Epithelial cell of esophagus (primary cell): Measurements from ENCODE around the gene CCDC78.
"Not testable (repeated sequence)": the region's sequence is repeated elsewhere in the genome, so short reads cannot be mapped to it uniquely, and the experiment has no call there.

Source experiments
- DNase-seq: peaks from one replicate; pipeline ENCODE4 v3.0.0; 2010; ENCODE audit warnings: low read depth
- H3K4me3 ChIP-seq: 2 replicates; pipeline ENCODE4 v1.5.1; 2011; ENCODE audit warnings: mild to moderate bottlenecking, low read length, control low read depth
- CTCF ChIP-seq: IDR thresholded peaks from 2 replicates; pipeline ENCODE4 v1.5.1; 2011; ENCODE audit warnings: low read depth, mild to moderate bottlenecking, low read length, control low read depth, inconsistent platforms; ENCODE audit not compliant: insufficient read depth; ENCODE audit errors: missing control alignments

CCDC78 gene

DNA sequence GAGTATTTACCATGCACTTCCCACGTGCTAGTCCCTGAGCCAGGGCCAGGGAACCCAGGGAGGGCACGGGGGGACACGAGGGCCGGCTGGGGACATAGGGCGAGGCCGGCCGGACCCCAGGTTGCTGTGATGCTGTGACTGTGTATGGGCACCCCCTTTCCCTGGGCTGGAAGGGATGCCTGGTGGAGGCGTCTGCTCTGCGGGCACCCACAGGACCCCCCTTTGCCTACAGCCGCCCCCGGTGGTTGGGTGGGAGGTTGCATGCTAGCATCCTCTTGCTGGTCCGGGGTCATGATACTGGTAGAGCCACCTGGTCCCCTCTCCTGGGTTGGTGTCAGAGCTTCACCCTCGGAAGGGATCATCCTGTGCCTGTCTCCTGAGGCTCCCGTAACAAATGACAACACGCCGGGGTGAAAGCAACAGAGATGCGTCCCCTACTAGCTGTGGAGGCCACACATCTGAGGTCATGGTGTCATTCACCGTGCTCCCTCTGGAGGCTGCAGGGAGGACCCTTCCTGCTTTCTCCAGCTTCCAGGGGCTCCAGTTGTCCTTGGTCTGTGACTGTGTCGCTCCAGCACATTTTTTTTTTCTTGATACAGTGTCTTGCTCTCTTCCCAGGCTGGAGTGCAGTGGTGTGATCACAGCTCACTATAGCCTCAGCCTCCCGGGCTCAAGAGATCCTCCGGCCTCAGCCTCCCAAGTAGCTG, 17.7 kb upstream of the CCDC78 start:
- no peak for DNase-seq
- TF ChIP-seq CTCF: no peak
- no peak overlapping the region for H3K4me3 ChIP-seq

GRCh38 chr16:742894-743293, 16.7 kb upstream of the CCDC78 start:
- DNase-seq: not testable (repeated sequence)

GRCh38 chr16:741986-742629, 15.9 kb upstream of the CCDC78 start:
- no peak for TF ChIP-seq CTCF
- no peak overlapping the region for H3K4me3 ChIP-seq
- no peak for DNase-seq

More at GRCh38 chr16:742894-743293, 16.7 kb upstream of the CCDC78 start:
- H3K4me3 ChIP-seq: not testable (repeated sequence)

- peak; percentile 94 for DNase-seq
- TF ChIP-seq CTCF: peak; percentile 46
- H3K4me3 ChIP-seq: peak within 1 kb of the TSS; percentile 76
Measured at GRCh38 chr16:740764-741505, 14.7 kb upstream of the CCDC78 start, which contains the start of gene CIAO3. Gene CIAO3, minus strand, starts transcription at chr16:740997. Its CDS starts 12 bp downstream, at chr16:740985.

DNA sequence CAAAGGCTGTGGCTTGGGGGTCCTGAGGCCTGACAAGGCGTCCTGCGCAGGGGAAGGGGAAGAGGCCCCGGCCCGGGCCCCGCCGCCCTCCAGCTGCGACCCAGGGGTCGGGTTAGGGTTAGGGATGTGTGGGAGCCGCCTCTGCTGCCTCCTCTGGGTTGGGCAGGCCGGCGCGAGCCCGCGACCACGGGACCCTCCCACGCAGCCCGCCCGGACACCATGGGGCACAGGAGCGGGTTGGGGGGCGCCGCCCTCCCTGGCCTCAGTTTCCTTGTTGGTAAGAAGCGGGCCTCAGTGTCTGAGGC, 14.2 kb upstream of the CCDC78 start:
- H3K4me3 ChIP-seq: peak overlapping the region; percentile 76
- TF ChIP-seq CTCF: no peak
- no peak for DNase-seq

DNA sequence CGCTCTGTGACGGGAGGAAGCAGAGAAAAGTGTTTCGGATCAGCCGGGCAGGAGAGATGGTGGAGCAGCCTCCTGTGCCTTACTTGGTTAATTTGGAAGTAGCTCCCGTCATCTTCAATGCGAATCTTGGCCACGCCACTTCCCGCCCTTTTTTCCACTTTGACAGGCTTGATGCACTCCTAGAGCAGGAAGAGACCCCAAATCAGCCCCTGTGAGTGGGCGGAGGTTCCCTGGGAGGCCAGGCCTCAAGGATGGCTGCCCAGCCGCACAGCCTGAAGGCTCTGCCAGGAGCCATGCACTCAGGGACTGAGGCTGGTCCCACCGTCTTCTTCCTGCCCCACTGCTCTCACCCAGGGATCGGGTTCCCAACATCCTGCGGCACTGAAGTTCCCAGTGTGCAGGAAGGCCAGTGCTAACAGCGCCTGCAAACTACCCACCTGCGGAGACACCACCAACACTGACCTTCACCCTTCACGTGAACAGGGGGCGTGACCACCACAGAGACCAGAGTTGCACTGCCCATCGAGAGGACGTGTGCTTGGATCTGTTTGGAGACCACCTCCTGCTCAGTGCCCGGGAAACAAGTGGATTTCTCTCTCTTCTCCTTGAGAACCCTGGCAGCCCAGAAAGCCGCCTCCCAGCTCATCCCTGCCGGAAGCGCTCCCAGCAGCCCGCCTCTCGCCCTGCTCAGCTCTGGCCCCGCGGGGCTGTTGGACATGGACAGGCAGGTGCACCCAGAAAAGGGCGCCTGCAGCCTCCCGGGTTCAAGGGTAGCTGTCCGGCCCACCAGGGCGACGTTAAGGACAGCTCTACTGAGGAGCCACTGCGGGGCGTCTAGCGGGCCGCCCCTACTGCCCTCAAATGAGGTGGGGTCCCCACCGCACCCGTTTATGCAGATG, 13.6 kb upstream of the CCDC78 start:
- no peak for TF ChIP-seq CTCF
- DNase-seq: no peak
- H3K4me3 ChIP-seq: peak overlapping the region; percentile 76

GRCh38 chr16:736936-737481, 10.8 kb upstream of the CCDC78 start:
- TF ChIP-seq CTCF: no peak
- no peak overlapping the region for H3K4me3 ChIP-seq
- DNase-seq: no peak
